Upper lobe of left lung (tissue), 4 donors: ENCODE data around the gene FGGY.

Experiments used
- CTCF ChIP-seq, 6 experiments: fragments of 450-650 bp in 4 of 6; fragments of 200-600 bp in 2 of 6; sonication (generic) in 2 of 6; IDR thresholded peaks; one replicate each; pipeline ENCODE4 v1.5.1; 2016 to 2019; ENCODE audit warnings: antibody characterized with exemption in 6 of 6
- EP300 ChIP-seq, 4 donors: sonication (generic); formaldehyde crosslinking; IDR thresholded peaks; one replicate each; pipeline ENCODE4 v1.5.1; 2017; ENCODE audit warnings: antibody characterized with exemption in 4 of 4, control low read depth in 2 of 4
- POLR2A ChIP-seq, 4 donors: fragments of 450-650 bp; IDR thresholded peaks; one replicate each; pipeline ENCODE4 v1.5.1; 2016 to 2017; ENCODE audit warnings: antibody characterized with exemption in 4 of 4, mild to moderate bottlenecking in 2 of 4
- POLR2AphosphoS5 ChIP-seq, 2 donors: sonication (generic); formaldehyde crosslinking; IDR thresholded peaks; one replicate each; pipeline ENCODE4 v1.5.1; 2017; ENCODE audit warnings: antibody characterized with exemption in 2 of 2

- no peak for TF ChIP-seq POLR2A (IDR thresholded peaks at IDR 0.05)
- no peak for TF ChIP-seq CTCF (IDR thresholded peaks at IDR 0.05)
- peak in 1 of 2 donors; percentile 20 for TF ChIP-seq POLR2AphosphoS5 (IDR thresholded peaks at IDR 0.05)
- TF ChIP-seq EP300 (IDR thresholded peaks at IDR 0.05), result no peak
Observed at GRCh38 chr1:59678493-59679228, 381.8 kb downstream of the FGGY start.
